H54 (cell line): ENCODE data around the gene ENGASE.

ENCODE experiments used
- DNase-seq: peaks from one replicate; pipeline ENCODE4 v3.0.0; 2011; ENCODE audit warnings: low spot score, mixed read lengths; ENCODE audit not compliant: insufficient read length
- FAIRE-seq: peaks from 3 replicates; lab custom pipeline; 2011; peaks lifted over from hg19 to GRCh38; lab: Jason Lieb, UNC
- POLR2A ChIP-seq: IDR thresholded peaks from 2 replicates; pipeline ENCODE4 v1.6.1; 2011; ENCODE audit warnings: low read depth, mild to moderate bottlenecking, low read length

ENGASE gene

GRCh38 chr17:79108232-79108850 is 33.7 kb downstream of the ENGASE start:
- TF ChIP-seq POLR2A: no peak
- DNase-seq (no peak), FAIRE-seq (no peak)

DNA sequence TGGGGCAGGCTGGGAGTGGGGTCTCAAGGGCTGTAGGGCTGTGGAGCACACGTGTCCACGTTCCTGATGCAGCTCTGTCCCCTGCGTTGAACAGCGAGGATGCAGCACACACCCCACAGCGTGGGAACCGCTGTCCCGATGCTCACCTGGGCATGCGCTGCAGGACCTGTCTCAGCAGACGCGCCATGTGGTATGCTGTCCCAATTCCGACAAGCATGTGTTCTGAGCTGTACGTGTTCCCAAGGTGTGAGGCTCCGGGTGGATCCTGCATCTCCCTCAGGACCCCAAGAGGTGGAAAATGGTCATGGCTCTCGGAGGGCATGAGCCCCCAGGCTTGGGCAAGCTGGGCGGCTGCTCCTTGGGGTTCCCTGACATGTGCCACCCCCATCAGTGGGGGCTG is 34.2 kb downstream of the ENGASE start:
- no peak for FAIRE-seq
- no peak for TF ChIP-seq POLR2A

GRCh38 chr17:79109584-79109983 is 35.0 kb downstream of the ENGASE start:
- no peak for FAIRE-seq
- DNase-seq: no peak

More for the DNA sequence above, 34.2 kb downstream of the ENGASE start:
- no peak for DNase-seq

DNA sequence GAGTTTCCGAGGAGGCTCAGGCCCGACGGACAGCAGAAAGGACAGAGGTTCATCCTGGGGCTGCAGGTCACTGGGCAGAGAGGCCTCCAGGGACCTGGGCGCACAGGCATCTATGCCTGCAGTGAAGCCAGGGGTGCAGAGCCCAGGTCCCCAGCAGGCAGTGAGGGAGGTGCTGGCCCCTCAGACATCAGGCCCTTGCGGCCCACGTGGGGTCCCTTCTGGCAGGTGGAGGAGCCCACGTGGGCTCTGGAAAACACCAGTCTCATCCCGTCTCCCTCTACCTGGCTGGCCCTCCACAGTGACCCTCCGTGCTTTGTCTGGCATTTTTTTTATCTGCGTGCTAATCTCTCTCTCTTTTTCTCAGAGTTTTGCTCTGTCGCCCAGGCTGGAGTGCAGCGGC is 36.5 kb downstream of the ENGASE start:
- DNase-seq (no peak), FAIRE-seq (no peak)
- TF ChIP-seq POLR2A: no peak

More at GRCh38 chr17:79109584-79109983, 35.0 kb downstream of the ENGASE start:
- no peak for TF ChIP-seq POLR2A

- DNase-seq (no peak), FAIRE-seq (no peak)
- no peak for TF ChIP-seq POLR2A
These were observed 37.8 kb downstream of the ENGASE start for GRCh38 chr17:79112471-79112870.

- FAIRE-seq: no peak
- TF ChIP-seq POLR2A: no peak
- no peak for DNase-seq
These were observed 39.3 kb downstream of the ENGASE start for GRCh38 chr17:79113699-79114457.

DNA sequence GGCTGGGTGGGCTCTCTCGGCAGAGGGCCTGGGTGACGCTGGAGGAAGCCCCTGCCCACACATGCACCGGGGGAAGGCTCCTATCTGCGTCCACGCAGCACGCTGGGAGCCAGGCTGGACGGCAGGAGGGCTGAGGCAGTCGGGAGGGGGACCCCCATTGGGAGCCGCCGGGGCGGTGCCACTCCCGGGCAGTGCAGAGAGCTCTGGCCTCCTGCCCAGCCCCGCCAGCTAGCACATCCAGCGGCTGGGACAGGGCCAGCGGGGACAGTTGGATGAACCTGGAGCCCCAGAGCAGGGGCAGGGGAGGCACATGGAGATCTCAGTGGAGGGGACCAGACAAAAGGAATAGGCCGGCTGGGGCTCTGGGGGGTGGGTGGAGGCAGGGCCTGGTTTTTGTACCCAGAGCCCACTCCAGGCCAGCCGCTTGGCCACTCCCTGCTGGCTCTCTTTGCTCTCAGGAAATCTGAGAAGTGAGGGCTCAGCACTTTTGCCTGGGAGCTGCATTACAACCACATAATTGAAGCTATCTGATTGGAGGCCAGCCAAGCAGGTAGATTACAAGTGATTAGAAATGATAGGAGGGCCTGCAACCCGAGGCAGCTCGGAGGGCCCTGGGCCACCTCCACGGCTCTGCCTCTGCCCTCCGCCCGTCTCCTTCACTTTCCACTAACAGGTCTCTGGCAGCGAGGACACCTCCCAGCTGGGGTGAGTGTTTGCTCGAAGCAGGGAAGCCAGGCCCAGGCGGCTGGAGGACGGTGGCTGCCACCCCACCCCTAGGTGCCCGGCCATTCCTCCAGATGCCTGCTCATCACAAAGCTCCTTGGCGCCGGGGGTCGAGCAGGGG is 40.1 kb downstream of the ENGASE start:
- no peak for FAIRE-seq
- TF ChIP-seq POLR2A: no peak
- no peak for DNase-seq

DNA sequence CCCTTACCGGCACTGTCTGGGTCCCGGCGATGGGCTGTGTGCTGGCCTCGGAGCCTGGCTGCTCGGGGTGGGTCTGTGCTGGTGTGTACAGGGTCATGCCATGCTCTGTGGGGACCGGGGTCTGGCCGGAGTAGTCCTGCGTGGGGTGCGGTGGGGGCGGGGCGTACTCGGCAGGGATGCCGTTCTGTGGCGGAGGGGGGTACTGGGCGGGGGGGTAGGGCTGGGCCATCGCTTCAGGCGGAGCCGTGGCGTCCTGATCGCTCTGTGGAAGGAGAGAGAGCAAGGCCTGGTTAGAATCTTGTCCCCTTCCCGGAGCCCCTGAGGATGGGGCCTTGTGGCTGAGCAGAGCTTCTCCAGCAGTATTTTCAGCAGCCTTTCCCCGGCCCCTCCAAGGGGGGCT is 40.9 kb downstream of the ENGASE start:
- no peak for FAIRE-seq
- no peak for TF ChIP-seq POLR2A

DNA sequence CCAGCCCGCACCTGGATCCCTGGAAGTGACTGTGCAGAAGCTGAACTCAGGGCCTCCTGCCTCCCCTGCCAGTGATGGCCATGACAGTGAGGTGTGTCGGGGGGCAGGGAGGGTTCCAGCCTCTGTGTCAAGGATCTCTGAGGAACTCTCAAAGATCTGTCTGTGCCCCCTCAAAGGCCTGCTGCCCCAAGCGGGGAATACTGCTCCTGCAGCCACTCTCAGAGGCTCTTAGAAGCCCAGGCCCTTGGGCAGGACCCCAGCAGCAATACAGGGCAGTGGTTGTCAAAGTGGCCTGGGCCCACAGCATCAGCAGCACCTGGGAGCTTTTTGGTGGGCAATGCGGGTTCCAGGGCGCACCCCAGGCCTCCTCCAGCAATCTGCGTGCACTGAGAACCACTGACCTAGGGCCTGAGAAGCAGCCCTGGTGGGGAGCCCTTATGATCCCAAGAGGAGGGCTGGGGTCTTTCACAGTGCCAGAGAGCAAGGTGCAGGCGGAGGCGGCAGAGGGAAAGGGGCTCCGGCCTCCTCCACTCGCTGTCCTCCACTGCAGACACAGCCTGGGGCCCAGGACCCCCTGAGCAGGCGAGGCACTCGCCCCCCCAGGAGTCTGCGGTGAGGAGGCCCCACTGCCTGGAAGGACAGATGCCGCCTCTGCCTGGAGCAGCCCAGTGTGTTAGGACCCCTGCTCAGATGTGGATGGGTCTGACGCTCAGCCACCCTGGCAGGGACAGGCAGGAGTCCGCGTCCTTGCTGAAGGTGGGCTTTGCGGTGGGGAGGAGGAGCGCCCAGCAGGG is 42.1 kb downstream of the ENGASE start:
- TF ChIP-seq POLR2A: no peak
- FAIRE-seq (no peak), DNase-seq (no peak)

More for the DNA sequence above, 40.9 kb downstream of the ENGASE start:
- DNase-seq: no peak

DNA sequence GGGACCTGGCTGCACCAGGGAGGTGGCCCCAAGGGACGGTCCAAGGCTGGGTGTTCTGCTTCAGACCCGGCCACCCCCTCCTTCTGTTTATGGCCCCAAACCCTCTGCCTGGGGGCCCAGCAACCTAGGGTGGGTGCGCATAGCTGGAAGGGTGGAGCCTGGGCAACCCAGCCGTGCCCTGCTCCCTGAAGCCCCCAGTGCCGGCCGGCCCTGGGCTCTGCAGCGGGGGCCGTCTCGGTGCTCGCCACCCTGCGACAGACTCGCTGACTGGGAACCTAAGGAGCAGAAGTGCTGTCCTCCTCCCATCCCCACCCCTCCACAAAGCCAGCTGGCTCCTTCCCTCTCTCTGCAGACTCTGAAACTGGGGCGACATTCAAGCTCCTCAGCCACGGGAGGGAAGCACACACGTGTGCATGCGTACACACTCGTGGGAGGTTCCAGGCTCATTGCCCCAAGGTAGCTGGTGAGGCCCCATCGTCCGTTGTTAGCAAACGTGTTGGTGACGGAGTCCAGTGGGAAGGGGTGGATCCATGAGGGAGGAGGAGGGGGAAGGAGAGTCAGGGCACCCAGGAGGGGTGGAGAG is 43.4 kb downstream of the ENGASE start:
- no peak for TF ChIP-seq POLR2A
- no peak for DNase-seq
- no peak for FAIRE-seq

GRCh38 chr17:79118924-79119323 is 44.3 kb downstream of the ENGASE start:
- TF ChIP-seq POLR2A: no peak
- DNase-seq: no peak
- FAIRE-seq: no peak

DNA sequence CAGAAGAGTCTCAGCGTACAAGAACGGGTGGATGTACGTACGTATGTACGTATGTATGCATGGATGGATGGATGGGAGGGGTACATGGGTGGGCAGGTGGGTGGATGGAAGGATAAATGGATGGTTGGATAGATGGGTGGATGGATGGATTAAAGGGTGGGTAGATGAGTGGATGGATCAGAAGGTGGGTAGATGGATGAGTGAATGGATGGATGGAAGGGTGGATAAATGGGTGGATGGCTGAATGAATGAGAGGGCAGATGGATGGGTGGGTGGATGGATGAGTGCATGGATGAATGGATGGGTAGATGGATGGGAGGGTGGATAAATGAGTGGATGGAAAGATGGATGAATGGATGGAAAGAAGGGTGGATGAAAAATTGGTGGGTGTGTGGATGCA is 45.6 kb downstream of the ENGASE start:
- no peak for FAIRE-seq
- TF ChIP-seq POLR2A: no peak
- no peak for DNase-seq

DNA sequence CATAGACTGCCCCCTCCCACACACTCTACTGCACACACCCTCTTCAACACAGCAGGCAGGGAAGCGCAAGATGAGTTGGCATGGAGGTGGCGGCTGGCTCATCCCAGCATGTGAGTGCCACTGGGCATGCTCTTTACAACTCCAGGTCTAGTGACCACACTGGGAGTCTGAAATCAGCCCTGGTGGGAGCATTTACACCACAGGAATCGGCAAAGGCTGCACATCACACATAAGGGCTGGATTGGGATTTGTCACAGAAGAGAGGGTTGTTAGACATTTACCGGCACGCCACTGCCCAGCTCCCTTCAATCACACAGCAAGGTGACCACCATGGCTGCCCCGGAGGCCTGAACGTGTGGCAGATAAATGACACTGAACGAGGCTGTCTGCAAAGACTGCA is 49.4 kb downstream of the ENGASE start:
- TF ChIP-seq POLR2A: no peak
- FAIRE-seq: no peak
- DNase-seq: no peak
